ENCODE data around the gene RSRC1.

The RSRC1 gene

DNA sequence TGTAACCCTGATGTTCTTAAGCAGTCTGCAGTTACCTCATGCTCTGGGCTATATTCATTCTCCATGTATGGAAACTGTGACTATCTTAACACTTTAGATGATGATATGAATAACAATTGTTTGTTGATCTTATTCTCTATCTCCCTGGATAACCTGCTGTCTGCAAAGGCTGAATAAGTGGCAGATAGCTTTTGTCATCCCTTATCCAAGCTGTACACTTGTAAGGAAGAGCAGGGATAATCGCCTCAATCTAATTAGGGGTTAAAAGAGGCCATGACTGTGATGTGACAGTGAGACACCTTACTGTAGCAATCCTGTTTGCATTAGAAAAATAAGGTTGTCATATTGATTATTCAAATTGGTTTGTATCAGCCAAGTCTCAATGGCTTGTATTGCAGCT lies 123.9 kb downstream of the RSRC1 start:
- no peaks in the 10 kb centered on the region for H3K36me3 ChIP-seq (replicated peaks; ENCODE audit: low read depth, low read length)
- H3K4me1 ChIP-seq (ENCODE audit: low read length): no peaks in the 10 kb centered on the region
- H3K4me2 ChIP-seq (ENCODE audit: low read length): no peak overlapping the region
- no peak overlapping the region for H2AFZ ChIP-seq (ENCODE audit: low read depth, low read length)
- no peaks in the 10 kb centered on the region for H3K9me3 ChIP-seq (ENCODE audit: insufficient read depth, low read length)
- H3K79me2 ChIP-seq (ENCODE audit: low read length): no peaks in the 10 kb centered on the region
- H3K9ac ChIP-seq (ENCODE audit: low read length): no peak overlapping the region
- H3K4me3 ChIP-seq (ENCODE audit: low read length): no peak overlapping the region
- no peak for TF ChIP-seq CTCF (IDR thresholded peaks at IDR 0.05; ENCODE audit: low read depth, low read length)
- TF ChIP-seq EZH2phosphoT487 (IDR thresholded peaks at IDR 0.05; ENCODE audit: low read depth): no peak
- H4K20me1 ChIP-seq (ENCODE audit: insufficient read depth, low read length): no peaks in the 10 kb centered on the region
- no peak overlapping the region for H3K27ac ChIP-seq (ENCODE audit: low read length)
- no peaks in the 10 kb centered on the region for H3K27me3 ChIP-seq (ENCODE audit: low read depth, low read length)

DNA sequence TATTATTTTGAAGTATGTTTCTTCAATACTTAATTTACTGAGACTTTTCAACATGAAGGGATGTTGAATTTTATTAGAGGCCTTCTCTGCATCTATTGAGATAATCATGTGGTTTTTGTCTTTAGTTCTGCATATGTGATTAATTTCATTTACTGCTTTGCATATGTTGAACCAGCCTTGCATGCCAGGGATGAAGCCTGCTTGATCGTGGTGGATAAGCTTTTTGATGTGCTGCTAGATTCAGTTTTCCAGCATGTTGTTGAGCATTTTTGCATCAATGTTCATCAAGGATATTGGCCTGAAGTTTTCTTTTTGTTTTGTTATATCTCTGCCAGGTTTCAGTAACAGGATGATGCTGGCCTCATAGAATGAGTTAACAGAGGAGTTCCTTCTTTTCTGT lies 134.4 kb downstream of the RSRC1 start:
- Histone ChIP-seq H3K4me2 (ENCODE audit: low read length) (no peak overlapping the region), H3K79me2 (ENCODE audit: low read length) (peaks cover 3% of the 10 kb centered on the region; the same call in 1 of the 2 replicates), H3K4me3 (ENCODE audit: low read length) (no peak overlapping the region), H3K27me3 (ENCODE audit: low read depth, low read length) (no peaks in the 10 kb centered on the region), H3K9me3 (ENCODE audit: insufficient read depth, low read length) (no peaks in the 10 kb centered on the region), H2AFZ (ENCODE audit: low read depth, low read length) (no peak overlapping the region), H3K27ac (ENCODE audit: low read length) (no peak overlapping the region), H4K20me1 (ENCODE audit: insufficient read depth, low read length) (no peaks in the 10 kb centered on the region), H3K4me1 (ENCODE audit: low read length) (0 out of 2 replicates have a peak, but pooled peaks cover 4% of the 10 kb centered on the region), H3K36me3 (replicated peaks; ENCODE audit: low read depth, low read length) (peaks cover 4% of the 10 kb centered on the region), H3K9ac (ENCODE audit: low read length) (no peak overlapping the region)
- TF ChIP-seq CTCF (IDR thresholded peaks at IDR 0.05; ENCODE audit: low read depth, low read length): no peak
- no peak for TF ChIP-seq EZH2phosphoT487 (IDR thresholded peaks at IDR 0.05; ENCODE audit: low read depth)

- no peak overlapping the region for H3K9ac ChIP-seq (ENCODE audit: low read length)
- H3K4me3 ChIP-seq (ENCODE audit: low read length): no peak overlapping the region
- no peak for TF ChIP-seq EZH2phosphoT487 (IDR thresholded peaks at IDR 0.05; ENCODE audit: low read depth)
- H3K27ac ChIP-seq (ENCODE audit: low read length): no peak overlapping the region
- H3K9me3 ChIP-seq (ENCODE audit: insufficient read depth, low read length): no peaks in the 10 kb centered on the region
- H4K20me1 ChIP-seq (ENCODE audit: insufficient read depth, low read length): no peaks in the 10 kb centered on the region
- H2AFZ ChIP-seq (ENCODE audit: low read depth, low read length): no peak overlapping the region
- H3K4me1 ChIP-seq (ENCODE audit: low read length): 0 out of 2 replicates have a peak, but pooled peaks cover 6% of the 10 kb centered on the region
- no peak overlapping the region for H3K4me2 ChIP-seq (ENCODE audit: low read length)
- no peaks in the 10 kb centered on the region for H3K27me3 ChIP-seq (ENCODE audit: low read depth, low read length)
- peaks cover 4% of the 10 kb centered on the region for H3K36me3 ChIP-seq (replicated peaks; ENCODE audit: low read depth, low read length)
- peaks cover 3% of the 10 kb centered on the region; the same call in 1 of the 2 replicates for H3K79me2 ChIP-seq (ENCODE audit: low read length)
These were observed 137.4 kb downstream of the RSRC1 start for GRCh38 chr3:158247288-158247687.

DNA sequence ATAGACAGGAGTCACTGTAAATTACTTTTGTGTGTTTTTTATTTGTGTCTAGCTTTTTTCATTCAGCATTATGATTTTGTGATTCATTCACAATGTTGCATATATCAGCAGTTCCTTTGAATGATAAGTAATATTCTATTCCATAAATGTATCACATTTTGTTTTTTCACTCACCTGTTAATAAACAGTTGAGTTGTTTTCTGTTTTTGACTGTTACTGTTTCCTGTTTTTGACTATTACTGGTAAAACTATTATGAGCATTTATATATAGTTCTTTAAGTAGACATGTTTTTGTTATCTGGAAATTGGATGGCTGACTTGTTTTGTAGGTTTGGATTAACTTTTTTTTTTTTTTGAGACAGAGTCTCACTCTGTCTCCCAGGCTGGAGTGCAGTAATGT lies 138.4 kb downstream of the RSRC1 start:
- no peak for TF ChIP-seq EZH2phosphoT487 (IDR thresholded peaks at IDR 0.05; ENCODE audit: low read depth)
- TF ChIP-seq CTCF (IDR thresholded peaks at IDR 0.05; ENCODE audit: low read depth, low read length): no peak
- H3K27ac ChIP-seq (ENCODE audit: low read length): no peak overlapping the region
- H3K27me3 ChIP-seq (ENCODE audit: low read depth, low read length): no peaks in the 10 kb centered on the region
- peaks cover 3% of the 10 kb centered on the region; the same call in 1 of the 2 replicates for H3K79me2 ChIP-seq (ENCODE audit: low read length)
- H3K4me3 ChIP-seq (ENCODE audit: low read length): no peak overlapping the region
- H3K4me2 ChIP-seq (ENCODE audit: low read length): no peak overlapping the region
- H3K9me3 ChIP-seq (ENCODE audit: insufficient read depth, low read length): no peaks in the 10 kb centered on the region
- no peak overlapping the region for H2AFZ ChIP-seq (ENCODE audit: low read depth, low read length)
- no peaks in the 10 kb centered on the region for H4K20me1 ChIP-seq (ENCODE audit: insufficient read depth, low read length)
- H3K36me3 ChIP-seq (replicated peaks; ENCODE audit: low read depth, low read length): peaks cover 4% of the 10 kb centered on the region
- H3K9ac ChIP-seq (ENCODE audit: low read length): no peak overlapping the region
- H3K4me1 ChIP-seq (ENCODE audit: low read length): 0 out of 2 replicates have a peak, but pooled peaks cover 6% of the 10 kb centered on the region
